Measurements from ENCODE around the gene ZDHHC18.
"Not testable (repeated sequence)": the region's sequence is repeated elsewhere in the genome, so short reads cannot be mapped to it uniquely, and the experiment has no call there.

Gene ZDHHC18

GRCh38 chr1:26838474-26839338 is 12.2 kb downstream of the ZDHHC18 start:
- DNase-seq (ENCODE audit: insufficient read length, low spot score) (no peak), FAIRE-seq (no peak)
- TF ChIP-seq, protein P1, sequence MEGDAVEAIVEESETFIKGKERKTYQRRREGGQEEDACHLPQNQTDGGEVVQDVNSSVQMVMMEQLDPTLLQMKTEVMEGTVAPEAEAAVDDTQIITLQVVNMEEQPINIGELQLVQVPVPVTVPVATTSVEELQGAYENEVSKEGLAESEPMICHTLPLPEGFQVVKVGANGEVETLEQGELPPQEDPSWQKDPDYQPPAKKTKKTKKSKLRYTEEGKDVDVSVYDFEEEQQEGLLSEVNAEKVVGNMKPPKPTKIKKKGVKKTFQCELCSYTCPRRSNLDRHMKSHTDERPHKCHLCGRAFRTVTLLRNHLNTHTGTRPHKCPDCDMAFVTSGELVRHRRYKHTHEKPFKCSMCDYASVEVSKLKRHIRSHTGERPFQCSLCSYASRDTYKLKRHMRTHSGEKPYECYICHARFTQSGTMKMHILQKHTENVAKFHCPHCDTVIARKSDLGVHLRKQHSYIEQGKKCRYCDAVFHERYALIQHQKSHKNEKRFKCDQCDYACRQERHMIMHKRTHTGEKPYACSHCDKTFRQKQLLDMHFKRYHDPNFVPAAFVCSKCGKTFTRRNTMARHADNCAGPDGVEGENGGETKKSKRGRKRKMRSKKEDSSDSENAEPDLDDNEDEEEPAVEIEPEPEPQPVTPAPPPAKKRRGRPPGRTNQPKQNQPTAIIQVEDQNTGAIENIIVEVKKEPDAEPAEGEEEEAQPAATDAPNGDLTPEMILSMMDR (IDR thresholded peaks at IDR 0.05; ENCODE audit: insufficient read depth, missing control alignments) = no peak

DNA sequence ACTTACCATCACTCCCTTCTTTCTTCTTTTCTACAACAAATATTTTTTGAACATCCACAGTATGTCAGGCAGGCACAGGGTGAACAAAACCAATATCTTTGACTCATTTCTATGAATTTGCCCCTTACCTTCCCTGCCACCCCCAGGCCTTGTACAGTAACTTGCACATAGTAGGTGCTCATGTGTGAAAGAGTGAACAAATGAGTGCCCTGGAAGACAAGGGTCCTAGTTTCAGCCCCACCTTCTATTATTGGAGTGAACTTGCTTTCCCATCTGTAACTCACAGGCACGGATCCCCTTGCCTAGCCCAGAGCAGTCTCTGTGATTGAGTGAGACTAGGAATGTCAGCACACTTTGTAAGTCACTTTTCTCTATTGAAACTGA is 12.8 kb downstream of the ZDHHC18 start:
- TF ChIP-seq, protein P1 (IDR thresholded peaks at IDR 0.05; ENCODE audit: insufficient read depth, missing control alignments) = no peak
- DNase-seq (ENCODE audit: insufficient read length, low spot score) (no peak), FAIRE-seq (no peak)

DNA sequence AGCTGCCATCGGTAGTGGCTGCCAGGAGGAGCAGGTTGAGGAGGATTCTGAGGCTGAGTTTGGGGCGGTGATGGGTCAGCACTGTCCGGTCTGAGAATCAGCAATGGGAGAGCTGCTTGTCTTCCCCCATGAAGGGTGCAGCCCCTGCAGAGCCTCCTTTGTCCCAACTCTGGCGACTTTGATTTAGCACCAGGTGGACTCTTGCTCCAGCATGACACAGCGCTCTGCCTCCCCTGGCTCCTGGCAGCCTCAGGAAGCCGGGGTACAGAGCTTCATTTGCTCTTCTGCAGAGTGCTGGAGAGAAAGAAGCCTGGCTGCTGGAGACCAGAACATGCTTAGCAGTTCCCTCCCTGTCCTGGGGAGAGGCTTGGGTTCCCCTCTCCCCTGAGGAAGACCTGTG is 13.3 kb downstream of the ZDHHC18 start:
- DNase-seq (ENCODE audit: insufficient read length, low spot score) (no peak), FAIRE-seq (no peak)
- TF ChIP-seq, protein P1 (IDR thresholded peaks at IDR 0.05; ENCODE audit: insufficient read depth, missing control alignments) = no peak

DNA sequence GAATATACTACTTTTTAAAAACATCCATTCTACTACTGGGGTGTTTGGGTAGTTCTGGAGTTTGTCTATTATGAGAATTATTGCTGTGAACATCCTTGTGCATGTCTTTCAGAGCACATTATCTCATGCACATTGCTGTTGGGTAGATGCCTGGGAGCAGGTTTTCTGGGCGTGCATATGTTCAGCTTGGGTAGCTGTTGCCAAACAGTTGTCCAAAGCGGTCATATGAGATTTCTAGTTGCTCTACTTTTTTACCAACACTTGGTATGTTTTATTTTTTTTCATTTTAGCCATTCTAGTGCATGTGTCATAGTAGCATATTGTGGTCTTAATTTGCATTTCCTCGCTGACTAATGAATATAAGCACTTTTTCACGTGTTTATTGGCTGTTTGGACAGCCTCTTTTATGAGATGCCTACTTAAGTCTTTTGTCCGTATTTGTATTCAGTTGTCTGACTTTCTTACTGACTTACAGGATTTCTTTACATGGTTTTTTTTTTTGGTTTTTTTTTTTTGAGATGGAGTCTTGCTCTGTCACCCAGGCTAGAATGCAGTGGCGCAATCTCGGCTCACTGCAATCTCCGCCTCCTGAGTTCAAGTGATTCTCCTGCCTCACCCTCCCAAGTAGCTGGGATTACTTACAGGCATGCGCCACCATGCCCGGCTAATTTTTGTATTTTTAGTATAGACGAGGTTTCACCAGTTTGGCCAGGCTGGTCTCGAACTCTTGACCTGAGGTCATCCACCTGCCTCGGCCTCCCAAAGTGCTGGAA is 18.1 kb downstream of the ZDHHC18 start:
- DNase-seq (ENCODE audit: insufficient read length, low spot score) (no peak), FAIRE-seq (no peak)
- TF ChIP-seq, protein P1 (IDR thresholded peaks at IDR 0.05; ENCODE audit: insufficient read depth, missing control alignments) = no peak

GRCh38 chr1:26847826-26848225 is 21.3 kb downstream of the ZDHHC18 start:
- not testable (repeated sequence) for DNase-seq (ENCODE audit: insufficient read length, low spot score); FAIRE-seq

GRCh38 chr1:26848499-26848898 is 22.0 kb downstream of the ZDHHC18 start:
- FAIRE-seq (no peak), DNase-seq (ENCODE audit: insufficient read length, low spot score) (no peak)
- TF ChIP-seq, protein P1 (IDR thresholded peaks at IDR 0.05; ENCODE audit: insufficient read depth, missing control alignments) = no peak

GRCh38 chr1:26848941-26849774 is 22.7 kb downstream of the ZDHHC18 start:
- FAIRE-seq (no peak), DNase-seq (ENCODE audit: insufficient read length, low spot score) (no peak)
- TF ChIP-seq, protein P1 (IDR thresholded peaks at IDR 0.05; ENCODE audit: insufficient read depth, missing control alignments) = no peak
